Gastrocnemius medialis (tissue), 4 donors: ENCODE results near the gene LHFPL6. TPM values are rescaled to one million over a fixed set of nuclear protein-coding genes. Genes with fewer than 3 reads are reported as not detected.

Source experiments
- ATAC-seq, 2 donors: fragments of 150-250 bp; one replicate each; pipeline ENCODE4 v1.9.1; 2016
- DNase-seq, 2 donors: peaks; one replicate each; pipeline ENCODE4 v3.0.0-alpha.2; 2019
- H3K27ac ChIP-seq, 4 donors: fragments of 200-600 bp; sonication (generic); 1 replicate in 1 of 4; 2 replicates in 3 of 4; pipeline ENCODE4 v1.5.1; 2016 to 2018; ENCODE audit warnings: mild to moderate bottlenecking in 2 of 4, moderate library complexity in 1 of 4
- H3K27me3 ChIP-seq, 3 donors: fragments of 200-600 bp; sonication (generic) in 2 of 3; 1 replicate in 1 of 3; 2 replicates in 2 of 3; pipeline versions ENCODE4 v1.5.1 to v1.6.0; 2016 to 2019; ENCODE audit warnings: mild to moderate bottlenecking in 1 of 3, moderate library complexity in 1 of 3
- H3K36me3 ChIP-seq, 2 donors: fragments of 200-600 bp; sonication (generic) in 1 of 2; one replicate each; pipeline ENCODE4 v1.5.1; 2017 to 2018
- H3K4me1 ChIP-seq, 2 donors: fragments of 200-600 bp; sonication (generic) in 1 of 2; one replicate each; pipeline ENCODE4 v1.5.1; 2016 to 2017; ENCODE audit warnings: mild to moderate bottlenecking in 2 of 2
- H3K4me3 ChIP-seq, 4 donors: fragments of 200-600 bp; sonication (generic) in 3 of 4; 1 replicate in 1 of 4; 2 replicates in 3 of 4; pipeline ENCODE4 v1.5.1; 2016 to 2019; ENCODE audit warnings: mild to moderate bottlenecking in 2 of 4
- H3K9me3 ChIP-seq, 3 donors: fragments of 200-600 bp; sonication (generic) in 2 of 3; 1 replicate in 1 of 3; 2 replicates in 2 of 3; pipeline ENCODE4 v1.5.1; 2016 to 2019
- CTCF ChIP-seq, 5 experiments: fragments of 450-650 bp in 3 of 5; fragments of 200-600 bp in 2 of 5; sonication (generic) in 2 of 5; IDR thresholded peaks in 4 of 5; conservative IDR thresholded peaks in 1 of 5; 1 replicate in 4 of 5; 2 replicates in 1 of 5; pipeline ENCODE4 v1.5.1; 2016 to 2019; ENCODE audit warnings: antibody characterized with exemption in 5 of 5, mild to moderate bottlenecking in 3 of 5, moderate library complexity in 3 of 5
- POLR2A ChIP-seq, 2 donors: fragments of 450-650 bp; IDR thresholded peaks; one replicate each; pipeline ENCODE4 v1.6.1; 2017; ENCODE audit warnings: antibody characterized with exemption in 2 of 2, mild to moderate bottlenecking in 2 of 2, moderate library complexity in 2 of 2
- in situ Hi-C, 4 donors: fragments of 200-750 bp; cut with MboI; loops; one replicate each; pipeline versions ENCODE4 v1.15.0 to v1.8.0; 2017; ENCODE audit warnings: low sequenced_read_pairs in 4 of 4
- intact Hi-C: fragments of 100-400 bp; cut with DNase I; formaldehyde crosslinking; loops from one replicate; pipeline ENCODE4 v1.15.1; 2023; ENCODE audit warnings: low total_unique reads
- total RNA-seq, 4 donors: library from RNA; depleted of rRNA; stranded (reverse); fragments of >200 nt; gene quantifications; one replicate each; pipeline versions ENCODE4 v1.1.0 to v1.2.3, GENCODE V29; 2016

The LHFPL6 gene
- total RNA-seq, 4 donors from 2014 or later, result 12.7 to 26.3 (median 16.0) TPM

- peaks cover 7 to 42% of the 10 kb centered on the region in 2 donors for H3K4me1 ChIP-seq
- H3K9me3 ChIP-seq, result no peaks in the 10 kb centered on the region
- in situ Hi-C loops (no loop called here), intact Hi-C loops (loop anchor here (5.0 to 10.0 kb wide), 2 partner anchors 40 to 197 kb away; no protein-coding TSS in a partner anchor)
- no peak for TF ChIP-seq POLR2A (IDR thresholded peaks at IDR 0.05)
- peak overlapping the region; percentile 14 to 40 (median 28) for H3K27ac ChIP-seq
- H3K4me3 ChIP-seq, result no peak overlapping the region
- no peaks in the 10 kb centered on the region for H3K36me3 ChIP-seq
- no peak for DNase-seq
- ATAC-seq, result no peak
- no peaks in the 10 kb centered on the region for H3K27me3 ChIP-seq
Measured at GRCh38 chr13:39417643-39418042, 185.3 kb downstream of the LHFPL6 start.

- intact Hi-C loops, result loop anchor here (5.0 to 10.0 kb wide), 2 partner anchors 40 to 198 kb away; no protein-coding TSS in a partner anchor
- Histone ChIP-seq H3K27me3 (no peaks in the 10 kb centered on the region), H3K9me3 (no peaks in the 10 kb centered on the region), H3K27ac (peak overlapping the region; percentile 14 to 40 (median 28)), H3K36me3 (no peaks in the 10 kb centered on the region), H3K4me1 (peaks cover 7 to 47% of the 10 kb centered on the region in 2 donors), H3K4me3 (no peak overlapping the region)
- DNase-seq (no peak), ATAC-seq (no peak)
- in situ Hi-C loops, result no loop called here
- no peak for TF ChIP-seq CTCF (IDR thresholded peaks at IDR 0.05 in 4 of 5, conservative IDR thresholded peaks at IDR 0.05 in 1 of 5)
- no peak for TF ChIP-seq POLR2A (IDR thresholded peaks at IDR 0.05)
Measured at GRCh38 chr13:39417131-39417530, 185.9 kb downstream of the LHFPL6 start.

GRCh38 chr13:39415008-39415802 is 187.8 kb downstream of the LHFPL6 start:
- H3K27me3 ChIP-seq, result no peaks in the 10 kb centered on the region
- no peaks in the 10 kb centered on the region for H3K9me3 ChIP-seq
- peak; percentile 79 to 82 for ATAC-seq
- DNase-seq, result peak; percentile 12 to 21
- TF ChIP-seq CTCF (IDR thresholded peaks at IDR 0.05 in 4 of 5, conservative IDR thresholded peaks at IDR 0.05 in 1 of 5), result peak in 2 of 5 experiments; percentile 27 to 37
- TF ChIP-seq POLR2A (IDR thresholded peaks at IDR 0.05), result no peak
- in situ Hi-C loops, result no loop called here
- peak overlapping the region in 1 of 4 donors; percentile 7 for H3K4me3 ChIP-seq
- intact Hi-C loops, result loop anchor here (5.0 to 10.0 kb wide), 2 partner anchors 42 to 200 kb away; no protein-coding TSS in a partner anchor
- peak overlapping the region; percentile 51 to 76 (median 70) for H3K27ac ChIP-seq
- no peaks in the 10 kb centered on the region for H3K36me3 ChIP-seq
- peaks cover 7 to 56% of the 10 kb centered on the region in 2 donors for H3K4me1 ChIP-seq

GRCh38 chr13:39414339-39414738 is 188.7 kb downstream of the LHFPL6 start:
- TF ChIP-seq CTCF (IDR thresholded peaks at IDR 0.05 in 4 of 5, conservative IDR thresholded peaks at IDR 0.05 in 1 of 5), result no peak
- no peak for TF ChIP-seq POLR2A (IDR thresholded peaks at IDR 0.05)
- ATAC-seq (no peak), DNase-seq (no peak)
- intact Hi-C loops, result loop anchor here (10.0 kb wide), 1 partner anchor 200 kb away; no protein-coding TSS in a partner anchor
- Histone ChIP-seq H3K9me3 (no peaks in the 10 kb centered on the region), H3K36me3 (no peaks in the 10 kb centered on the region), H3K27ac (peak overlapping the region; percentile 51 to 76 (median 70)), H3K27me3 (no peaks in the 10 kb centered on the region), H3K4me3 (no peak overlapping the region), H3K4me1 (peaks cover 7 to 59% of the 10 kb centered on the region in 2 donors)
- in situ Hi-C loops, result no loop called here

GRCh38 chr13:39411511-39411910 is 191.5 kb downstream of the LHFPL6 start:
- ATAC-seq (no peak), DNase-seq (no peak)
- Histone ChIP-seq H3K27me3 (no peaks in the 10 kb centered on the region), H3K9me3 (no peaks in the 10 kb centered on the region), H3K4me3 (no peak overlapping the region), H3K36me3 (no peaks in the 10 kb centered on the region), H3K4me1 (peaks cover 7 to 45% of the 10 kb centered on the region in 2 donors), H3K27ac (peak overlapping the region in 3 of 4 donors; percentile 15 to 25 (median 18))
- intact Hi-C loops (loop anchor here (10.0 kb wide), 1 partner anchor 203 kb away; no protein-coding TSS in a partner anchor), in situ Hi-C loops (no loop called here)
- TF ChIP-seq CTCF (IDR thresholded peaks at IDR 0.05 in 4 of 5, conservative IDR thresholded peaks at IDR 0.05 in 1 of 5) (no peak), POLR2A (IDR thresholded peaks at IDR 0.05) (no peak)
